ENCODE measurements around the gene C15orf61.

C15orf61 gene

GRCh38 chr15:67501177-67501835 is 19.6 kb upstream of the C15orf61 start:
- H3K4ac ChIP-seq (ENCODE audit: low read depth in 1 of 2, low read length in 2 of 2), result no peak overlapping the region
- no peak overlapping the region for H3K14ac ChIP-seq (ENCODE audit: low read length in 2 of 2)
- no peak overlapping the region for H2BK120ac ChIP-seq (ENCODE audit: low read depth, low read length)
- no peak overlapping the region for H2AFZ ChIP-seq (ENCODE audit: low read depth, low read length)
- WGBS, result 75% methylated on average over 1 of the region's 2 CpGs
- no peak overlapping the region for H2BK5ac ChIP-seq (ENCODE audit: low read depth, low read length, poor library complexity, severe bottlenecking)
- DNase-seq, result peak; percentile 26
- no peaks in the 10 kb centered on the region for H3K79me1 ChIP-seq (replicated peaks; ENCODE audit: low read length, poor library complexity, severe bottlenecking)
- H3K4me3 ChIP-seq (ENCODE audit: insufficient read depth in 1 of 2, low read depth in 1 of 2, low read length in 2 of 2), result no peak overlapping the region
- peak overlapping the region; percentile 30 for H3K27ac ChIP-seq (ENCODE audit: low read length, poor library complexity, severe bottlenecking)
- H4K91ac ChIP-seq (ENCODE audit: low read length), result no peak overlapping the region
- no peak overlapping the region for H2BK12ac ChIP-seq (ENCODE audit: low read length in 2 of 2)
- H3K18ac ChIP-seq (ENCODE audit: low read depth in 1 of 2, low read length in 2 of 2), result no peak overlapping the region
- no peak overlapping the region for H2AK5ac ChIP-seq (ENCODE audit: low read length, severe bottlenecking)
- no peak overlapping the region for H2BK15ac ChIP-seq (ENCODE audit: low read depth, poor library complexity, severe bottlenecking)
- no peak overlapping the region for H3K23ac ChIP-seq (ENCODE audit: low read length in 2 of 2)
- no peak overlapping the region for H4K8ac ChIP-seq (ENCODE audit: low read length)
- H3K4me2 ChIP-seq (ENCODE audit: low read length, poor library complexity, severe bottlenecking), result no peak overlapping the region
- H3K4me1 ChIP-seq (ENCODE audit: control insufficient read depth, insufficient read depth, low read depth, low read length), result peaks cover 3% of the 10 kb centered on the region
- no peaks in the 10 kb centered on the region for H3K27me3 ChIP-seq (ENCODE audit: control insufficient read depth in 1 of 2, insufficient read depth in 1 of 2, low read length in 2 of 2)
- no peaks in the 10 kb centered on the region for H3K36me3 ChIP-seq (ENCODE audit: control insufficient read depth in 1 of 2, insufficient read depth in 2 of 2, low read depth in 1 of 2, low read length in 2 of 2)
- H3K9me3 ChIP-seq (ENCODE audit: control insufficient read depth, low read length), result no peaks in the 10 kb centered on the region
- H3K9ac ChIP-seq (ENCODE audit: low read length), result peak overlapping the region; percentile 52

- no peak overlapping the region for H3K14ac ChIP-seq (ENCODE audit: low read length in 2 of 2)
- peak overlapping the region; percentile 55 for H2AK5ac ChIP-seq (ENCODE audit: low read length, severe bottlenecking)
- H3K4ac ChIP-seq (ENCODE audit: low read depth in 1 of 2, low read length in 2 of 2), result no peak overlapping the region
- H3K4me2 ChIP-seq (ENCODE audit: low read length, poor library complexity, severe bottlenecking), result peak overlapping the region; percentile 18
- 78% methylated on average over 12 of the region's 13 CpGs for WGBS
- no peak overlapping the region for H2BK15ac ChIP-seq (ENCODE audit: low read depth, poor library complexity, severe bottlenecking)
- no peak overlapping the region for H2BK5ac ChIP-seq (ENCODE audit: low read depth, low read length, poor library complexity, severe bottlenecking)
- H2AFZ ChIP-seq (ENCODE audit: low read depth, low read length), result no peak overlapping the region
- H3K9me3 ChIP-seq (ENCODE audit: control insufficient read depth, low read length), result no peaks in the 10 kb centered on the region
- H3K27me3 ChIP-seq (ENCODE audit: control insufficient read depth in 1 of 2, insufficient read depth in 1 of 2, low read length in 2 of 2), result no peaks in the 10 kb centered on the region
- no peaks in the 10 kb centered on the region for H3K79me1 ChIP-seq (replicated peaks; ENCODE audit: low read length, poor library complexity, severe bottlenecking)
- no peaks in the 10 kb centered on the region for H3K36me3 ChIP-seq (ENCODE audit: control insufficient read depth in 1 of 2, insufficient read depth in 2 of 2, low read depth in 1 of 2, low read length in 2 of 2)
- peak overlapping the region; percentile 52 for H3K9ac ChIP-seq (ENCODE audit: low read length)
- peaks cover 3% of the 10 kb centered on the region for H3K4me1 ChIP-seq (ENCODE audit: control insufficient read depth, insufficient read depth, low read depth, low read length)
- no peak for DNase-seq
- H3K27ac ChIP-seq (ENCODE audit: low read length, poor library complexity, severe bottlenecking), result peak overlapping the region; percentile 30
- H2BK120ac ChIP-seq (ENCODE audit: low read depth, low read length), result no peak overlapping the region
- H4K8ac ChIP-seq (ENCODE audit: low read length), result no peak overlapping the region
- H3K18ac ChIP-seq (ENCODE audit: low read depth in 1 of 2, low read length in 2 of 2), result no peak overlapping the region
- H3K4me3 ChIP-seq (ENCODE audit: insufficient read depth in 1 of 2, low read depth in 1 of 2, low read length in 2 of 2), result no peak overlapping the region
- no peak overlapping the region for H3K23ac ChIP-seq (ENCODE audit: low read length in 2 of 2)
- no peak overlapping the region for H4K91ac ChIP-seq (ENCODE audit: low read length)
- H2BK12ac ChIP-seq (ENCODE audit: low read length in 2 of 2), result no peak overlapping the region
Observed at GRCh38 chr15:67501836-67502461, 19.0 kb upstream of the C15orf61 start.

- no peak overlapping the region for H2AFZ ChIP-seq (ENCODE audit: low read depth, low read length)
- 98% methylated on average over 5 of the region's 6 CpGs for WGBS
Observed at GRCh38 chr15:67504056-67504455, 16.9 kb upstream of the C15orf61 start.

GRCh38 chr15:67504796-67505195 is 16.1 kb upstream of the C15orf61 start:
- H3K4me3 ChIP-seq (ENCODE audit: insufficient read depth in 1 of 2, low read depth in 1 of 2, low read length in 2 of 2), result peak overlapping the region in 1 of 2 experiments; percentile 14
- H2AFZ ChIP-seq (ENCODE audit: low read depth, low read length), result no peak overlapping the region
- H3K23ac ChIP-seq (ENCODE audit: low read length in 2 of 2), result no peak overlapping the region
- peaks cover 5% of the 10 kb centered on the region for H3K4me1 ChIP-seq (ENCODE audit: control insufficient read depth, insufficient read depth, low read depth, low read length)
- H3K36me3 ChIP-seq (ENCODE audit: control insufficient read depth in 1 of 2, insufficient read depth in 2 of 2, low read depth in 1 of 2, low read length in 2 of 2), result no peaks in the 10 kb centered on the region
- 95% methylated on average over 5 of the region's 5 CpGs for WGBS
- H2BK5ac ChIP-seq (ENCODE audit: low read depth, low read length, poor library complexity, severe bottlenecking), result no peak overlapping the region
- no peak overlapping the region for H2BK120ac ChIP-seq (ENCODE audit: low read depth, low read length)
- no peaks in the 10 kb centered on the region for H3K79me1 ChIP-seq (replicated peaks; ENCODE audit: low read length, poor library complexity, severe bottlenecking)
- H3K14ac ChIP-seq (ENCODE audit: low read length in 2 of 2), result no peak overlapping the region
- H3K9ac ChIP-seq (ENCODE audit: low read length), result peak overlapping the region; percentile 63
- H3K18ac ChIP-seq (ENCODE audit: low read depth in 1 of 2, low read length in 2 of 2), result no peak overlapping the region
- H3K9me3 ChIP-seq (ENCODE audit: control insufficient read depth, low read length), result no peaks in the 10 kb centered on the region
- no peak overlapping the region for H4K8ac ChIP-seq (ENCODE audit: low read length)
- no peak overlapping the region for H2AK5ac ChIP-seq (ENCODE audit: low read length, severe bottlenecking)
- H3K27ac ChIP-seq (ENCODE audit: low read length, poor library complexity, severe bottlenecking), result no peak overlapping the region
- H3K4ac ChIP-seq (ENCODE audit: low read depth in 1 of 2, low read length in 2 of 2), result no peak overlapping the region
- H2BK15ac ChIP-seq (ENCODE audit: low read depth, poor library complexity, severe bottlenecking), result no peak overlapping the region
- H2BK12ac ChIP-seq (ENCODE audit: low read length in 2 of 2), result no peak overlapping the region
- no peak overlapping the region for H3K4me2 ChIP-seq (ENCODE audit: low read length, poor library complexity, severe bottlenecking)
- DNase-seq, result no peak
- H3K27me3 ChIP-seq (ENCODE audit: control insufficient read depth in 1 of 2, insufficient read depth in 1 of 2, low read length in 2 of 2), result no peaks in the 10 kb centered on the region
- no peak overlapping the region for H4K91ac ChIP-seq (ENCODE audit: low read length)

More at GRCh38 chr15:67504056-67504455, 16.9 kb upstream of the C15orf61 start:
- Histone ChIP-seq H3K23ac (ENCODE audit: low read length in 2 of 2) (no peak overlapping the region), H3K79me1 (replicated peaks; ENCODE audit: low read length, poor library complexity, severe bottlenecking) (no peaks in the 10 kb centered on the region), H4K8ac (ENCODE audit: low read length) (no peak overlapping the region), H2BK12ac (ENCODE audit: low read length in 2 of 2) (no peak overlapping the region), H3K4me3 (ENCODE audit: insufficient read depth in 1 of 2, low read depth in 1 of 2, low read length in 2 of 2) (no peak overlapping the region), H3K9me3 (ENCODE audit: control insufficient read depth, low read length) (no peaks in the 10 kb centered on the region), H2AK5ac (ENCODE audit: low read length, severe bottlenecking) (no peak overlapping the region), H3K18ac (ENCODE audit: low read depth in 1 of 2, low read length in 2 of 2) (no peak overlapping the region), H2BK15ac (ENCODE audit: low read depth, poor library complexity, severe bottlenecking) (no peak overlapping the region), H3K27me3 (ENCODE audit: control insufficient read depth in 1 of 2, insufficient read depth in 1 of 2, low read length in 2 of 2) (no peaks in the 10 kb centered on the region), H3K14ac (ENCODE audit: low read length in 2 of 2) (no peak overlapping the region), H3K4me2 (ENCODE audit: low read length, poor library complexity, severe bottlenecking) (no peak overlapping the region), H3K27ac (ENCODE audit: low read length, poor library complexity, severe bottlenecking) (no peak overlapping the region), H4K91ac (ENCODE audit: low read length) (no peak overlapping the region), H3K4me1 (ENCODE audit: control insufficient read depth, insufficient read depth, low read depth, low read length) (peaks cover 5% of the 10 kb centered on the region), H3K9ac (ENCODE audit: low read length) (peak overlapping the region; percentile 63), H2BK5ac (ENCODE audit: low read depth, low read length, poor library complexity, severe bottlenecking) (no peak overlapping the region), H3K4ac (ENCODE audit: low read depth in 1 of 2, low read length in 2 of 2) (no peak overlapping the region), H3K36me3 (ENCODE audit: control insufficient read depth in 1 of 2, insufficient read depth in 2 of 2, low read depth in 1 of 2, low read length in 2 of 2) (no peaks in the 10 kb centered on the region), H2BK120ac (ENCODE audit: low read depth, low read length) (no peak overlapping the region)
- no peak for DNase-seq
